ENCODE data around the gene NRDE2.

Gene NRDE2

DNA sequence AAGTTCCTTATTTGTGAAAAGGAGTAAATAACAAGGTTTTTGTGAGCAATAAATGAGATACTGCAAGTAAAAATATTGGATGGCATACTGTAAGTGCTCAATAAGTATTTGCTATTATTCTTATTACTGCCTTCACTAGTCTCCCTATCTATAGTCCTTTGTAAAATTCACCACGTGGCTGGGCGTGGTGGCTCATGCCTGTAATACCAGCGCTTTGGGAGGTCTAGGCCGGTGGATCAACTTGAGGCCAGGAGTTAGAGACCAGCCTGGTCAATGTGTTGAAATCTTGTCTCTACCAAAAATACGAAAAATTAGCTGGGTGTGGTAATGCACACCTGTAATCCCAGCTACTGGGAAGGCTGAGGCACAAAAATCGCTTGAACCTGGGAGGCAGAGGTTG, 46.5 kb upstream of the NRDE2 start:
- H3K79me2 ChIP-seq (ENCODE audit: low read length): no peaks in the 10 kb centered on the region
- no peak overlapping the region for H3K4me2 ChIP-seq (ENCODE audit: low read length)
- H3K4me3 ChIP-seq (ENCODE audit: low read length): no peak overlapping the region
- no peaks in the 10 kb centered on the region for H3K9me3 ChIP-seq (ENCODE audit: insufficient read depth, low read length)
- H3K4me1 ChIP-seq (ENCODE audit: low read length): peaks cover 9% of the 10 kb centered on the region
- no peak overlapping the region for H3K9ac ChIP-seq (ENCODE audit: low read length)
- no peak overlapping the region for H2AFZ ChIP-seq (ENCODE audit: low read depth, low read length)
- H4K20me1 ChIP-seq (ENCODE audit: insufficient read depth, low read length): no peaks in the 10 kb centered on the region
- H3K27ac ChIP-seq (ENCODE audit: low read length): no peak overlapping the region
- no peaks in the 10 kb centered on the region for H3K36me3 ChIP-seq (replicated peaks; ENCODE audit: low read depth, low read length)
- TF ChIP-seq EZH2phosphoT487 (IDR thresholded peaks at IDR 0.05; ENCODE audit: low read depth): no peak
- TF ChIP-seq, protein P1, sequence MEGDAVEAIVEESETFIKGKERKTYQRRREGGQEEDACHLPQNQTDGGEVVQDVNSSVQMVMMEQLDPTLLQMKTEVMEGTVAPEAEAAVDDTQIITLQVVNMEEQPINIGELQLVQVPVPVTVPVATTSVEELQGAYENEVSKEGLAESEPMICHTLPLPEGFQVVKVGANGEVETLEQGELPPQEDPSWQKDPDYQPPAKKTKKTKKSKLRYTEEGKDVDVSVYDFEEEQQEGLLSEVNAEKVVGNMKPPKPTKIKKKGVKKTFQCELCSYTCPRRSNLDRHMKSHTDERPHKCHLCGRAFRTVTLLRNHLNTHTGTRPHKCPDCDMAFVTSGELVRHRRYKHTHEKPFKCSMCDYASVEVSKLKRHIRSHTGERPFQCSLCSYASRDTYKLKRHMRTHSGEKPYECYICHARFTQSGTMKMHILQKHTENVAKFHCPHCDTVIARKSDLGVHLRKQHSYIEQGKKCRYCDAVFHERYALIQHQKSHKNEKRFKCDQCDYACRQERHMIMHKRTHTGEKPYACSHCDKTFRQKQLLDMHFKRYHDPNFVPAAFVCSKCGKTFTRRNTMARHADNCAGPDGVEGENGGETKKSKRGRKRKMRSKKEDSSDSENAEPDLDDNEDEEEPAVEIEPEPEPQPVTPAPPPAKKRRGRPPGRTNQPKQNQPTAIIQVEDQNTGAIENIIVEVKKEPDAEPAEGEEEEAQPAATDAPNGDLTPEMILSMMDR (IDR thresholded peaks at IDR 0.05; ENCODE audit: low read depth, low read length): no peak
- no peaks in the 10 kb centered on the region for H3K27me3 ChIP-seq (ENCODE audit: low read depth, low read length)

DNA sequence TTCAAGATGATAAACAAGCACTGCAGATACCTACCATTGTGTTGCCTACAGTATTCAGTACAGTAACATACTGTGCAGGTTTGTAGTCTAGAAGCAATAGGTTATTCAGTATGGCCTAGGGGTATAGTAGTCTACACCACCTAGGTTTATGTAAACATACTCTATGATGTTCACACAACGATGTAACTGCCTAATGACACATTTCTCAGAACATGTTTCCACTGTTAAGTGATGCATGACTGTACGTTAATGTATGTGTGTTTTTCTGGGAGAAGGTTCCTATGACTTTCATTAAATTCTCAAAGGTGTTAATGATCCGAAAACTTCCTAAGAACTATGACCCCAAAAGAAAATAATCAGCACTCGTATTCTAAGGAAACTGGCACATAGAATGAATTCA, 44.2 kb upstream of the NRDE2 start:
- H3K79me2 ChIP-seq (ENCODE audit: low read length): no peaks in the 10 kb centered on the region
- no peaks in the 10 kb centered on the region for H3K4me1 ChIP-seq (ENCODE audit: low read length)
- no peaks in the 10 kb centered on the region for H4K20me1 ChIP-seq (ENCODE audit: insufficient read depth, low read length)
- H3K4me3 ChIP-seq (ENCODE audit: low read length): no peak overlapping the region
- no peaks in the 10 kb centered on the region for H3K27me3 ChIP-seq (ENCODE audit: low read depth, low read length)
- H2AFZ ChIP-seq (ENCODE audit: low read depth, low read length): no peak overlapping the region
- H3K9me3 ChIP-seq (ENCODE audit: insufficient read depth, low read length): no peaks in the 10 kb centered on the region
- H3K4me2 ChIP-seq (ENCODE audit: low read length): no peak overlapping the region
- H3K27ac ChIP-seq (ENCODE audit: low read length): no peak overlapping the region
- no peaks in the 10 kb centered on the region for H3K36me3 ChIP-seq (replicated peaks; ENCODE audit: low read depth, low read length)
- no peak overlapping the region for H3K9ac ChIP-seq (ENCODE audit: low read length)
- TF ChIP-seq EZH2phosphoT487 (IDR thresholded peaks at IDR 0.05; ENCODE audit: low read depth): no peak
- TF ChIP-seq, protein P1 (IDR thresholded peaks at IDR 0.05; ENCODE audit: low read depth, low read length): no peak

DNA sequence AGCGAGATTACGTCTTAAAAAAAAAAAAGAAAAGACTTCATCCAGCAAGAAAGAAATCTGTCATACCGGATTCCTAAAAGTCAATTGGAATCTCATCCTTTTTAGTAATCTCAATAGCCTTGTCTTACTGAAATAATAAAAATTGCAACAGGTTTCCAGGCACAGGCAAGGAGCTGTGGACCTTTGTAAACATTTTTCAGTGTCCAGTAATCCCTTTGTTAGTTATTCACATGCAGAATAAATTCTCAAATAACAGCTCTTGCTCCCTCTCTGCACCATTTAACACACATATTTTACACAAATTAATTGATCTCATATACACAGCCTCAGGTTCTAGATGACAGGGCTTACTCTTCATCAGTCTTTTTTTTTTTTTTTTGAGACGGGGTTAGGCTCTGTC, 43.1 kb upstream of the NRDE2 start:
- Histone ChIP-seq H3K4me2 (ENCODE audit: low read length) (no peak overlapping the region), H3K79me2 (ENCODE audit: low read length) (no peaks in the 10 kb centered on the region), H3K36me3 (replicated peaks; ENCODE audit: low read depth, low read length) (no peaks in the 10 kb centered on the region), H3K9ac (ENCODE audit: low read length) (no peak overlapping the region), H3K27ac (ENCODE audit: low read length) (no peak overlapping the region), H4K20me1 (ENCODE audit: insufficient read depth, low read length) (no peaks in the 10 kb centered on the region), H3K27me3 (ENCODE audit: low read depth, low read length) (no peaks in the 10 kb centered on the region), H2AFZ (ENCODE audit: low read depth, low read length) (no peak overlapping the region), H3K4me1 (ENCODE audit: low read length) (no peaks in the 10 kb centered on the region), H3K9me3 (ENCODE audit: insufficient read depth, low read length) (no peaks in the 10 kb centered on the region), H3K4me3 (ENCODE audit: low read length) (no peak overlapping the region)
- TF ChIP-seq, protein P1 (IDR thresholded peaks at IDR 0.05; ENCODE audit: low read depth, low read length): no peak
- TF ChIP-seq EZH2phosphoT487 (IDR thresholded peaks at IDR 0.05; ENCODE audit: low read depth): no peak

DNA sequence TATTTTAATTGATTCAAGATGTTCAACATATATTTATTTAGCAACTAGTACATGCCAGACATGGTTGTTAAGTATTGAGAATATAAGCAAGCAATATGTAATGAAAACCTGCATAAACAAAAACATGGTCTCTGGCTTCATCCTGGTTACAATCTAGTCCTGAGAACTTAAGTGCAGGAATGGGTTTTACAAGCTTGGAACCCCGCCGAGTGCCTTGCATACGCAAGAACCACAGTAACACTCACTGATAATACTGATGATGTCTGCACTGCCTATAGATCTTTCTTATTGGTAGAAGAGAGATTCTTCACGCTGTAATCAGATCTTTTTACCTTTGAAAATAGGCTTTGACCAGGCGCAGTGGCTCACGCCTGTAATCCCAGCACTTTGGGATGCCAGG, 42.1 kb upstream of the NRDE2 start:
- Histone ChIP-seq H3K9ac (ENCODE audit: low read length) (no peak overlapping the region), H3K27me3 (ENCODE audit: low read depth, low read length) (no peaks in the 10 kb centered on the region), H3K4me2 (ENCODE audit: low read length) (no peak overlapping the region), H2AFZ (ENCODE audit: low read depth, low read length) (no peak overlapping the region), H4K20me1 (ENCODE audit: insufficient read depth, low read length) (no peaks in the 10 kb centered on the region), H3K4me1 (ENCODE audit: low read length) (no peaks in the 10 kb centered on the region), H3K9me3 (ENCODE audit: insufficient read depth, low read length) (no peaks in the 10 kb centered on the region), H3K4me3 (ENCODE audit: low read length) (no peak overlapping the region), H3K27ac (ENCODE audit: low read length) (no peak overlapping the region), H3K36me3 (replicated peaks; ENCODE audit: low read depth, low read length) (no peaks in the 10 kb centered on the region), H3K79me2 (ENCODE audit: low read length) (no peaks in the 10 kb centered on the region)
- no peak for TF ChIP-seq EZH2phosphoT487 (IDR thresholded peaks at IDR 0.05; ENCODE audit: low read depth)
- TF ChIP-seq, protein P1 (IDR thresholded peaks at IDR 0.05; ENCODE audit: low read depth, low read length): no peak

Measured in OCI-LY3 (cell line).